Tibial nerve (tissue), 4 donors: Measurements from ENCODE around the gene POLR1E. TPM values are rescaled to one million over a fixed set of nuclear protein-coding genes. Genes with fewer than 3 reads are reported as not detected.

ENCODE experiments used
- DNase-seq, 2 donors: peaks; one replicate each; pipeline ENCODE4 v3.0.0-alpha.2; 2019; ENCODE audit warnings: low spot score in 2 of 2
- H3K27ac ChIP-seq, 4 donors: fragments of 200-600 bp; sonication (generic) in 3 of 4; one replicate each; pipeline ENCODE4 v1.5.1; 2017 to 2019; ENCODE audit warnings: mild to moderate bottlenecking in 1 of 4
- H3K27me3 ChIP-seq, 2 donors: fragments of 200-600 bp; sonication (generic) in 1 of 2; one replicate each; pipeline versions ENCODE4 v1.5.1 to v1.6.0; 2017 to 2019
- H3K36me3 ChIP-seq, 3 donors: fragments of 200-600 bp; sonication (generic); one replicate each; pipeline ENCODE4 v1.5.1; 2018 to 2019
- H3K4me1 ChIP-seq, 4 donors: fragments of 200-600 bp; sonication (generic) in 3 of 4; one replicate each; pipeline ENCODE4 v1.5.1; 2017 to 2019
- H3K4me3 ChIP-seq, 4 donors: fragments of 200-600 bp; sonication (generic) in 3 of 4; one replicate each; pipeline ENCODE4 v1.5.1; 2017 to 2019; ENCODE audit warnings: mild to moderate bottlenecking in 1 of 4, moderate library complexity in 1 of 4
- H3K9me3 ChIP-seq, 4 donors: fragments of 200-600 bp; sonication (generic) in 3 of 4; one replicate each; pipeline ENCODE4 v1.5.1; 2017 to 2019
- CTCF ChIP-seq, 5 experiments: fragments of 200-600 bp in 3 of 5; fragments of 450-650 bp in 2 of 5; sonication (generic) in 3 of 5; IDR thresholded peaks; one replicate each; pipeline ENCODE4 v1.5.1; 2016 to 2019; ENCODE audit warnings: antibody characterized with exemption in 5 of 5, mild to moderate bottlenecking in 3 of 5, moderate library complexity in 2 of 5
- EP300 ChIP-seq, 2 donors: sonication (generic); formaldehyde crosslinking; IDR thresholded peaks; one replicate each; pipeline ENCODE4 v1.6.1; 2017; ENCODE audit warnings: antibody characterized with exemption in 2 of 2, mild to moderate bottlenecking in 1 of 2
- POLR2A ChIP-seq, 2 donors: fragments of 450-650 bp; IDR thresholded peaks; one replicate each; pipeline ENCODE4 v1.6.1; 2017; ENCODE audit warnings: antibody characterized with exemption in 2 of 2, mild to moderate bottlenecking in 2 of 2, moderate library complexity in 2 of 2
- WGBS, 2 donors: methylation state at CpG; one replicate each; pipeline ENCODE4 v1.1.5; 2018; 5-methylcytosine and 5-hydroxymethylcytosine counted together
- total RNA-seq, 4 donors: library from RNA; depleted of rRNA; stranded (reverse); fragments of >200 nt; gene quantifications; one replicate each; pipeline ENCODE4 v1.1.0, GENCODE V29; 2016

POLR1E gene
- total RNA-seq, 4 donors from 2014 or later: 14.1 to 22.1 (median 16.4) TPM

- no peak for DNase-seq
- Histone ChIP-seq H3K27me3 (no peaks in the 10 kb centered on the region), H3K4me3 (no peak overlapping the region), H3K36me3 (peaks cover 0 to 81% (median 0%) of the 10 kb centered on the region in 3 donors), H3K4me1 (no peaks in the 10 kb centered on the region), H3K9me3 (no peaks in the 10 kb centered on the region), H3K27ac (no peak overlapping the region)
- 91 to 94% methylated on average over 7 of the region's 7 CpGs for WGBS, 2 donors
- no peak for TF ChIP-seq CTCF (IDR thresholded peaks at IDR 0.05)
- TF ChIP-seq EP300 (IDR thresholded peaks at IDR 0.05): no peak
- no peak for TF ChIP-seq POLR2A (IDR thresholded peaks at IDR 0.05)
Observed at GRCh38 chr9:37538099-37538498, 52.4 kb downstream of the POLR1E start.

- H3K4me3 ChIP-seq: no peak overlapping the region
- no peaks in the 10 kb centered on the region for H3K27me3 ChIP-seq
- H3K4me1 ChIP-seq: no peaks in the 10 kb centered on the region
- no peak for DNase-seq
- peaks cover 0 to 74% (median 0%) of the 10 kb centered on the region in 3 donors for H3K36me3 ChIP-seq
- no peak overlapping the region for H3K27ac ChIP-seq
- TF ChIP-seq POLR2A (IDR thresholded peaks at IDR 0.05) (no peak), EP300 (IDR thresholded peaks at IDR 0.05) (no peak), CTCF (IDR thresholded peaks at IDR 0.05) (no peak)
- no peaks in the 10 kb centered on the region for H3K9me3 ChIP-seq
Observed at GRCh38 chr9:37539634-37540033, 53.9 kb downstream of the POLR1E start.

GRCh38 chr9:37540634-37541033, 54.9 kb downstream of the POLR1E start:
- Histone ChIP-seq H3K27me3 (no peaks in the 10 kb centered on the region), H3K27ac (no peak overlapping the region), H3K4me1 (no peaks in the 10 kb centered on the region), H3K4me3 (no peak overlapping the region), H3K36me3 (peaks cover 0 to 66% (median 0%) of the 10 kb centered on the region in 3 donors), H3K9me3 (no peaks in the 10 kb centered on the region)
- 89 to 95% methylated on average over 3 of the region's 3 CpGs for WGBS, 2 donors
- DNase-seq: no peak
- TF ChIP-seq EP300 (IDR thresholded peaks at IDR 0.05) (no peak), POLR2A (IDR thresholded peaks at IDR 0.05) (no peak), CTCF (IDR thresholded peaks at IDR 0.05) (no peak)

GRCh38 chr9:37541465-37541864, 55.7 kb downstream of the POLR1E start:
- Histone ChIP-seq H3K36me3 (peaks cover 0 to 58% (median 0%) of the 10 kb centered on the region in 3 donors), H3K4me3 (no peak overlapping the region), H3K9me3 (no peaks in the 10 kb centered on the region), H3K4me1 (no peaks in the 10 kb centered on the region), H3K27ac (no peak overlapping the region), H3K27me3 (no peaks in the 10 kb centered on the region)
- 94 to 95% methylated on average over 8 of the region's 8 CpGs for whole genome bisulfite sequencing, 2 donors
- DNase-seq: no peak
- TF ChIP-seq POLR2A (IDR thresholded peaks at IDR 0.05) (no peak), EP300 (IDR thresholded peaks at IDR 0.05) (no peak)

- no peak for TF ChIP-seq CTCF (IDR thresholded peaks at IDR 0.05)
- no peak for TF ChIP-seq EP300 (IDR thresholded peaks at IDR 0.05)
- TF ChIP-seq POLR2A (IDR thresholded peaks at IDR 0.05): no peak
- no peaks in the 10 kb centered on the region for H3K27me3 ChIP-seq
- WGBS, 2 donors: 96 to 99% methylated on average over 6 of the region's 6 CpGs
- no peak overlapping the region for H3K27ac ChIP-seq
- no peak overlapping the region for H3K4me3 ChIP-seq
- no peak for DNase-seq
- H3K36me3 ChIP-seq: peaks cover 0 to 52% (median 0%) of the 10 kb centered on the region in 3 donors
- no peaks in the 10 kb centered on the region for H3K9me3 ChIP-seq
- no peaks in the 10 kb centered on the region for H3K4me1 ChIP-seq
Observed at GRCh38 chr9:37542488-37542887, 56.7 kb downstream of the POLR1E start.

GRCh38 chr9:37542895-37543294, 57.1 kb downstream of the POLR1E start:
- TF ChIP-seq CTCF (IDR thresholded peaks at IDR 0.05) (no peak), EP300 (IDR thresholded peaks at IDR 0.05) (no peak), POLR2A (IDR thresholded peaks at IDR 0.05) (no peak)
- no peak overlapping the region for H3K27ac ChIP-seq

More at GRCh38 chr9:37542895-37543294, 57.1 kb downstream of the POLR1E start:
- H3K9me3 ChIP-seq: no peaks in the 10 kb centered on the region
- no peaks in the 10 kb centered on the region for H3K4me1 ChIP-seq
- H3K4me3 ChIP-seq: no peak overlapping the region
- WGBS, 2 donors: 71 to 78% methylated on average over 1 of the region's 1 CpG
- H3K27me3 ChIP-seq: no peaks in the 10 kb centered on the region
- peaks cover 0 to 52% (median 0%) of the 10 kb centered on the region in 3 donors for H3K36me3 ChIP-seq
- DNase-seq: no peak
